GM04503 (cell line): ENCODE data around the gene OR1C1.
"Not testable (repeated sequence)": the region's sequence is repeated elsewhere in the genome, so short reads cannot be mapped to it uniquely, and the experiment has no call there.

Experiments used
- DNase-seq: peaks from one replicate; pipeline ENCODE4 v3.0.0-alpha.2; 2012; ENCODE audit warnings: low read depth

The OR1C1 gene, protein sequence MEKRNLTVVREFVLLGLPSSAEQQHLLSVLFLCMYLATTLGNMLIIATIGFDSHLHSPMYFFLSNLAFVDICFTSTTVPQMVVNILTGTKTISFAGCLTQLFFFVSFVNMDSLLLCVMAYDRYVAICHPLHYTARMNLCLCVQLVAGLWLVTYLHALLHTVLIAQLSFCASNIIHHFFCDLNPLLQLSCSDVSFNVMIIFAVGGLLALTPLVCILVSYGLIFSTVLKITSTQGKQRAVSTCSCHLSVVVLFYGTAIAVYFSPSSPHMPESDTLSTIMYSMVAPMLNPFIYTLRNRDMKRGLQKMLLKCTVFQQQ

DNA sequence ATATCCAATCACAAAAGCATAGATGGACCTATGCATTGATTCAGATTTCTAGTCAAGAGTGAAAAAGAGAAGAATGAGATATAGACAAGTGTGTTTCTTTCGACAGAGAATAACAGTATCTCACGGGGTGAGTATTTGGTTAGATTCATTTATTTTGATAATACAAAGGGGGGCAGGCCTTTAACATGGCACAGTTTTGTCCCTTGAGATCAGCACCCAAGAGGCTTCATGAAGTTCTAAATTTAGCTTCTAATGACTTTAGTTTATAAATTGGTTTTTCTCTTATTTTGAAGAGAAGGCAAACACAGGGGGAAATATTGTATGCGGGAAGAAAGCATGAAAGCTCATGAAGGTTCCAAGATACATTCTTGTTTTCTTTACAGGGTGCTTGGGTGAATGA lies at the start of gene OR1C1:
OR1C1 (minus strand) TSS at position 101 of the 400 bp plus-strand sequence. CDS start 2,150 bp downstream, outside the sequence.
- no peak for DNase-seq

DNA sequence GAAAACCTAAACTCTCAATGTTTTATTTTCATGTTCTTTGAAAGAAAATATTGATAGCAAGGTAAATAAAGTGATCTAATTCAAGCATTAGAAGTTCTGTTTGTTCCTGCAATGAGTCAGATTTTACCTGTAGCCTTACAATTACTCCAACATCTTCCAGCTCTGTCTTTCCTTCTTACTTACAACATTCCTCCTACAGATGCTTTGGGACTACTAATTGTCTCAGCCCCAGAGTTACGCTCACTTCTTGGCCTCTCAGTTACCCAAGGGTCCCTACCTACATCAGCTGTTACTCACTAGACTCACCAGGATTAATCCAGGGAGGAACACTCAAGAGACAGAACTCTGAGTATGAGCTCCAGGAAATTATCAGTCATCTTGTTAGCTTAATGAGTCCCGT lies 37.2 kb upstream of the OR1C1 start:
- no peak for DNase-seq

DNA sequence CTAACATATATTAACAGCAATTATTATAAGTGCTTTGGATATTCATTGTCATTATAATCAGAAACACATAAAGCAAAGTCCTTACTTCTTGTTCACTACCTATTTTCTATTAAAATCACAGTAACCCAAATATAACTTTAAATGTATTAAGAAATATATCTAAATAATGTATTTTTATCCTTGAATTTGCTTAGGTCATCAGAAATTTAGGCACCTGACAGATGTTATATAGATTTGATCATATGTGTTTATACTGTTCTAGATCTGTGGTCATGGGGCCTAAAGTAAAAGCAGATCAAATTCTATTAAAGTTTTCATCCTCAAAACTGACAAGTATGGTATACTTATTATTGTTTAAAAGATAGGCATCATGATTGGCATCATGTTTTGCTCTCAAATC lies 9.2 kb upstream of the OR1C1 start:
- no peak for DNase-seq

DNA sequence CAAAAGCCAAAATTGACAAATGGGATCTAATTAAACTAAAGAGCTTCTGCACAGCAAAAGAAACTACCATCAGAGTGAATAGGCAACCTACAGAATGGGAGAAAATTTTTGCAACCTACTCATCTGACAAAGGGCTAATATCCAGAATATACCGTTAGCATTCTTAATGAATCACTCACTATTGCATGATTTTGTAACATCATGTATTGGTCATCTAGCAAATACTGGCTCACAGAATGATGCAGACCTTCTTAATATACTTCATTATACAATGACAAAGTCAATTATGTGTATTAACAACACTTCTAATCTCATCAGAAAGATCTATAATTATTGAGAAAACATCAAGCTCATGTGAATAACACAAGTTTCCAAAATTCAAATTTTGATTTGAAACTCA lies 6.0 kb downstream of the OR1C1 start:
- DNase-seq = not testable (repeated sequence)

DNA sequence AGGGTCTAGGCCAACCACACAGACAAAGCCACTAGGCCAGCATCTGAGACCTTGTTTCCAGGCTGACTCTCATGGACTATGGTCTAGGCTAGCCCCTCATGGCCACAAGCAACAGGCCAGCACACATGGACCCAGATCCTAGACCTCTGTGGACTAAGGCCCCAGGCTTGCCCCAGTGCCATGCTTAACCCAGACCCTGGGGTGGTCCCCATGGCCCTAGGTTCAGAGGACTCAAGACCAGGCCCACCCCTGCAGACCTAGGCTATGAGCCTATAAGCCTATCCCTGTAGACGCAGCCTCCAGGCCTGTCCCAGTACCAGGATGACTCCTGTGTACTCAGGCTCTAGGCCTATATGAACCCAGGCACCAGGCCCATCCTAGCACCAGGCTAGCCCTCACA lies 10.5 kb downstream of the OR1C1 start:
- DNase-seq = no peak

DNA sequence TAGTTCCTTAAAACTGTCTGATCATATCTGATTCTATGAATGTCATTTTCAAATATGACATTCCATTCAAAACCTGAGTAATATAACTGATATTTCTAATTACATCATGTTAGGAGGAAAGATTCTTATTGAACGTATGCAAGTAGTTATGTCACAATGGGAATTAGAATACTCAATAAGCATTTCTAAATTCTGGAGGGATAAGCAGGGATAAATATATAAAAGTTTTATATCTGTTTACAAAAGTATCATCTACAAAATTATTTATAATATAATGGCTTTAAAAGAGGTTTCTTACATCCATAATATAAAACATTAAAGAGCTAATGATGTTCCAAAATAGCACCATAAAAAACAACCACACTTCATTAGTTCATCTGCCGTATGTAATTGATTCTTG lies 12.3 kb downstream of the OR1C1 start, which contains the start of gene OR14A2:
OR14A2 (minus strand) TSS at position 101 of the 400 bp plus-strand sequence.
- DNase-seq = no peak

DNA sequence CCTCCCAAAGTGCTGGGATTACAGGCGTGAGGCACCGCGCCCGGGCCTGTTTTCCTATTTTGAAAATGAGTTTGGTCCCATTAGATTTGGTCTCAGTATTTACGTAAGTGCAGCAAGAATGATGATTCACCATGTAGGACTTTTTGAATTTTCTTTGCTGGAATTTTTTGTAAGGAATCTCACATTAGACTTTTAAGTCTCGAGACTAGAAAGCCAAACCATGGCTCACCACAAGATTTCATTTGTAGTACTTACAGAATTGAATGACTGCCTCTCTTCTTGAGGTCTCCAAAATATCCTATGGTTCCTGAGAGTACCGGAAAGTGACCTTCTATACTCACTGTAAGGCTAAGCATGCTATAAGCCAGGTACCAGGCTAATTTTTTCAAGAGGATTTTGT lies 12.7 kb downstream of the OR1C1 start:
- DNase-seq = no peak

DNA sequence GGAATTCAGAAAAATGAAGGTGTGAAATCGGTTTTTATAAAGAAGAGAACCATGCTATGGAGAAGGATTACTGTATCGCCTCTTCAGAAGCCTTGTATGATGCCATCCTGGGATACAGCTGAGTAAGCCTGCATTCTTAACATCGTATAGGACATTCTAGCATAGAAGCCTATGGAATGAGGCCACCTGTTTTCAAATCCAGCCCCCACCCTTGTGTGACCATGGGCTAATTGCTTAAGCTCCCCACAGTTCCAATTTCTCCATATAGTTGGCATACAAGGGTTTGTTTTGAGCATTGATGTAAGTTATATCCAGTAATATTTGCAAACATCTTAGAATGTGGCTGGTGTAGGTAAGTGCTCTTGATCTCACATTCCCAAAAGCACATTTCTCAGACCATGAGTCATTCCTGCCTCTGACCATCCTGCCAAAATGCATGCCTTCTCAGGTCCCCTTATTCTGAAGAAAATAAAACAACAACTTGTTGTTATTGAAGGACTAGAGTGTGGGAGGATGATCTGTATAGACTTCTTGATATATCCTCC lies 13.9 kb downstream of the OR1C1 start:
- DNase-seq = no peak

DNA sequence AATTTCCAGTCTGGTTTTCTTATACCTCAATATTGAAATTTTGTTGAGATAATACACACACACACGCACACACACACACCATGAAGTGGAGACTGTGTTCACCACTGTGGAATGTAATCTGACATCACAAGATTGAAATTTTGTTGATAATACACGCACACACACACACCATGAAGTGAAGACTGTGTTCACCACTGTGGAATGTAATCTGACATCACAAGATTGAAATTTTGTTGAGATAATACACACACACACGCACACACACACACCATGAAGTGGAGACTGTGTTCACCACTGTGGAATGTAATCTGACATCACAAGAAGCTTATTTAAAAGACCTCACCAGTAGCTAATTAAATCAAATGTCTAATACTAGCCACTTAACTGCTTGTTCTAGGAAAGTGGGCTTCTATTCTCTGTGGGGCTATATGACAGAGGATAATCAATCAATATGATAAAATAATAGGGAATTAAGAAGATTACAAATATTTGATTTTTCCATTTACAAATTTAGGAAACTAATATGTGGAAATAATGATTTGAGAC lies 18.1 kb downstream of the OR1C1 start:
- not testable (repeated sequence) for DNase-seq

DNA sequence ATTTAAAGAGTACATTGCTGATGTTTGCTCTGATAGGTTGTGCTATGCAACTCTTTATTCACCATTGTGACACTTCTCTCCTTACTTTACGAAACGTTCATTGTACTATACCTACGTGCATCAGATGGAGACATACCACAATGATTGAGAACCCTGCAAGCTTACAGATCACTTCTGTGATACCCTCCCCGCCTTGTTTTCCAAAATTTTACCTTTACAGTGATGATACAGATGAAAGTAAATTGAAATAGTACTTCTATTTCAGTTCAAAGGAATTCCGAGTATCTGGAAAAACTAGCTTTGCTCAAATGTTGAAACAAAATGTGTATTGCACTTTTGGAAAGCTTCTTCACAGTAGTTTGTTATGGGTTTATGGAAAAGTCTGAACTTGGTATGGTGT lies 18.6 kb downstream of the OR1C1 start:
- no peak for DNase-seq

DNA sequence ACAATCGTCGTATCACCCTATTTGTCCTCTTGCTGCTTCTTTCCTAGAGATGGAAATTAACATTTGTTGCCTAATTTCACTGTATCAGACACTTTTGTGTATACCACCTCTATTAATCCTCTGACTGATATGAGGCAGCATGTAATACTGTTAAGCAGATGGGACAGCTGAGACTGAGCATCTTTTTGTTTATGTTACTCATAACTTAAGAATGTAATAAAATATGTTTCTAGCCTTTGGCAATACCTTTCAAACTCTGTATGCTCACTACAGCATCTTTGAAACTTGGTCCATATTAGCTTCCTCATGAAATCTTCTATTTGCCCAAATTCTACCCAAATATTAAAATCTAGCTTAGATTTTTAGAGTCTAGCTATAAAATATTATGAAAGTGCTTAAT lies 19.6 kb downstream of the OR1C1 start:
- DNase-seq = no peak

DNA sequence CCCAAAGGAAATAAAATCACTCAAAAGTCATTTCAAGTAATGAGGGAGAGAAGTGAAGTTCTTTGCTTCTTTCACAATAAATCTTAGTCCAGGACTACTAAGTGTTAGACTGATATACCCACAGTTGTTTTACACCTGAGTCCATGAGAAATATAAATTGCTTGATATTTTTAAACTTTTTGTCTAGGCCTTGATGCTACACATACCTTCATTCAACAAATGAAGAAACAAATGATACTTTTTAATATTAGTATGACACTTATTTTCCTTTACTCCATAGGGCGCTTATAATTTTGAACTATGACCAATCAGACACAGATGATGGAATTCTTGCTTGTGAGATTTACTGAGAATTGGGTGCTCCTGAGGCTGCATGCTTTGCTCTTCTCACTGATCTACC lies 22.0 kb downstream of the OR1C1 start, which contains the start of gene OR14K1:
OR14K1 (plus strand) TSS at position 301 of the 400 bp plus-strand sequence; CDS start at position 301, 0 bp downstream.
- DNase-seq = no peak

DNA sequence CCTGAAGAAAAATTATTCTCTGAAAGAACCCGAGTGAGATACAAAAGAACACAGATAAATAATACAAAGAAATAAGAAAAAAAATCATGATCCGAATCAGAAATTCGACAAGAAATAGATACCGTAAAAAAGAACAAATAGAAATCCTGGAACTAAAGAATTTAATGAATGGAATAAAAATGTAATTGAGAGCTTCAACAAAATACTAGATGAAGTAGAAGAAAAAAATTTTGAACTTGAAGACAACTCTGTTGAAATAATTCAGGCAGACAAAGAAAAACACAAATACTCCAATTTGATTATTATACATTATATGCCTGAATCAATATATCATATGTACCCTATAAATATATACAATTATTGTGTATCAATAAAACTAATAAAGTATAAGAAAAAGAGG lies 39.1 kb downstream of the OR1C1 start:
- no peak for DNase-seq

DNA sequence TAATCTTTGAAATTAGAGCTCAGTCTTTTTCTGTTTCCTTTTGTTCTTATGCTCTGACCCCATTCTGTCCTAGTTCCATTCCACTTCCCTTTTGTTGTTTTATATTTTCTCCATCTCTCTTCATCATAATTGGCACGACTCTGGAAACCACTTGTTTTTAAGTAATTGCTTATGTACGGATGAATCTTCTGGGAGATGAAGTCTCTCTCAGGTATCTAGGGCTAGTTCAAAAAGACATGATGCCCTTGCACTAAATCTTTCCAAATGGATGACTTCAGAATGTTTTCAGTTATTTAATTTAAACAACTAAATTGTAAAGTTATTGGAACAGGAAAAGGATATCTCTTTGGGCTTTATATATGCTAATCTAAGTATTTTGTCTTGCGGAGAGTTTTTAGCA lies 43.8 kb downstream of the OR1C1 start, which contains the start of gene OR6F1:
OR6F1 (minus strand) TSS at position 101 of the 400 bp plus-strand sequence. CDS start 3,891 bp downstream, outside the sequence.
- no peak for DNase-seq

DNA sequence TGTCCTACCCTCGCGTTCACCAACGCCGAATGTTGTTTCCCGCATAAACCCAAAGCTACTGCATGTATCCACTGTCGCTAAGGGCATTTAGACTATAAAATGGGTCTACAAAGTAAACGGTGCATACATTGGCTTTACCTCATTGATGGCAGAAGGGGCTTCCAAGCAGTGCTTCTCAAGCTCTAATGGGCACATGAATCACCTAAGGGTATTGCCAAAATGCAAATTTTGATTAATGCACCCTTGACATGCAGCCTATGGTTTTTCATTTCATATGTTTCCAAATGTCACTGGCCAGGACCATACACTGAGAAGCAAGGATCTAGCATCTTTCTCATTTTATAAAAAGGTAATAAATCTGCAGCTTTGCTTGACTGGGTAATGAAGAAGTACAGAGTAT lies 46.6 kb downstream of the OR1C1 start:
- no peak for DNase-seq

DNA sequence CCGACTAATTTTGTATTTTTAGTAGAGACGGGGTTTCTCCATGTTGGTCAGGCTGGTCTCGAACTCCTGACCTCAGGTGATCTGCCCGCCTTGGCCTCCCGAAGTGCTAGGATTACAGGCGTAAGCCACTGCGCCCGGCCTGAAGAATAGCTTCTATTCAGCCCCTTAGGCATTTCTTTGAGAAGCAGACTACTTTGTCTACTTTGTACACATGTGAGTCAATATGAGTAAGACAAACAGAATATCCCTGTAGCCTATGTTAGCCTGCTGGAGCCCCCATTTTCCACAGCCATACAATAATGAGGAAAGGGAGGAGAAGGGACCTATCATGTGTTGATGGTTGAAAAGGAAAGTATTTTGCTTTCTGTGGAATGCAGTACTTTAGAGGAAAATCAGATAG lies 49.7 kb downstream of the OR1C1 start:
- DNase-seq = not testable (repeated sequence)
